DND-41 (cell line): Measurements from ENCODE around the gene OBSCN.
"Not testable (repeated sequence)": the region's sequence is repeated elsewhere in the genome, so short reads cannot be mapped to it uniquely, and the experiment has no call there.

Experiments
- ATAC-seq: fragments of 200-7000 bp; cut with Tn5 transposase; 3 replicates; pipeline ENCODE4 v1.9.1; 2021; ENCODE audit warnings: low read depth; ENCODE audit not compliant: insufficient read depth
- DNase-seq: peaks from one replicate; pipeline ENCODE4 v3.0.0-alpha.2; 2020
- H2AFZ ChIP-seq: 2 replicates; pipeline ENCODE4 v1.6.0; 2012; ENCODE audit warnings: low read depth, low read length
- H3K27ac ChIP-seq: 2 replicates; pipeline ENCODE4 v1.5.1; 2012; ENCODE audit warnings: low read length, inconsistent platforms
- H3K27me3 ChIP-seq: fragments of 200-600 bp; sonication (generic); 2 replicates; pipeline ENCODE4 v1.6.0; 2012; ENCODE audit warnings: low read length, mild to moderate bottlenecking, inconsistent platforms; ENCODE audit not compliant: insufficient read depth, poor library complexity
- H3K36me3 ChIP-seq: 2 replicates; pipeline ENCODE4 v1.5.1; 2012; ENCODE audit warnings: low read length, inconsistent platforms; ENCODE audit not compliant: insufficient read depth
- H3K4me1 ChIP-seq: 2 replicates; pipeline ENCODE4 v1.5.1; 2012; ENCODE audit warnings: mild to moderate bottlenecking, low read length; ENCODE audit not compliant: insufficient read depth
- H3K4me2 ChIP-seq: 2 replicates; pipeline ENCODE4 v1.6.0; 2012; ENCODE audit warnings: mild to moderate bottlenecking, moderate library complexity, low read length, inconsistent platforms; ENCODE audit not compliant: insufficient read depth
- H3K4me3 ChIP-seq, 2 experiments: fragments of 200-600 bp in 1 of 2; shearing (Covaris generic) in 1 of 2; 2 replicates each; pipeline ENCODE4 v1.5.1; 2012 to 2016; ENCODE audit warnings: inconsistent platforms in 2 of 2, low read length in 2 of 2, mild to moderate bottlenecking in 2 of 2, low read depth in 1 of 2, moderate library complexity in 1 of 2
- H3K79me2 ChIP-seq: 2 replicates; pipeline ENCODE4 v1.6.0; 2012; ENCODE audit warnings: low read length, inconsistent platforms; ENCODE audit not compliant: insufficient read depth
- H3K9ac ChIP-seq: 2 replicates; pipeline ENCODE4 v1.6.0; 2012; ENCODE audit warnings: low read depth, mild to moderate bottlenecking, inconsistent platforms, low read length, moderate library complexity
- H3K9me3 ChIP-seq: 2 replicates; pipeline ENCODE4 v1.5.1; 2012; ENCODE audit warnings: low read length, moderate library complexity, mild to moderate bottlenecking, inconsistent platforms; ENCODE audit not compliant: insufficient read depth, severe bottlenecking
- H4K20me1 ChIP-seq: 2 replicates; pipeline ENCODE4 v1.6.0; 2012; ENCODE audit warnings: low read length; ENCODE audit not compliant: insufficient read depth
- EZH2 ChIP-seq: IDR thresholded peaks from 3 replicates; pipeline ENCODE4 v1.6.1; 2012; ENCODE audit warnings: borderline replicate concordance, low read depth, mild to moderate bottlenecking, moderate library complexity, low read length, inconsistent platforms; ENCODE audit not compliant: severe bottlenecking
- TF ChIP-seq, protein P1 (sequence below): IDR thresholded peaks from 2 replicates; pipeline ENCODE4 v1.5.1; 2012; ENCODE audit warnings: borderline replicate concordance, low read length, moderate library complexity, mild to moderate bottlenecking; ENCODE audit not compliant: poor library complexity, severe bottlenecking; ENCODE audit errors: extremely low read depth

The OBSCN gene

DNA sequence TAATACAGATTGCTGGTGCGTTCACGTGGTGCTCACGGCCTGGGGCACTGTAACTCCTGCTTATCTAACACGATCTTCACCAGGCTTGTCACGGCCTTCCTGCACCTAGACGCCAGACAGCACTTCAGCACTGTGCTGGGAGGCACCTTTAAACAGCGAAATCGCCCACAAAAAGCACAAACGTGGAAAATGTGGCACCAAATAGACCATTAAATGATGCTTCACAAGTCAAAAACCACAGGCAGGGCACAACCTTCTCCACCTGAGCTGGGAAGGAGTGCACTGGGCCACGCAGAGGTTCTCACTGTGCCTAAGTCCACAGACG is 22.2 kb upstream of the OBSCN start:
- ATAC-seq (peak; percentile 56), DNase-seq (no peak)
- no peaks in the 10 kb centered on the region; the same call in 1 of the 2 replicates for H3K36me3 ChIP-seq
- no peaks in the 10 kb centered on the region for H3K27me3 ChIP-seq
- H3K9me3 ChIP-seq: no peaks in the 10 kb centered on the region
- H3K9ac ChIP-seq: no peak overlapping the region
- H3K79me2 ChIP-seq: no peaks in the 10 kb centered on the region
- no peaks in the 10 kb centered on the region for H4K20me1 ChIP-seq
- TF ChIP-seq, protein P1, sequence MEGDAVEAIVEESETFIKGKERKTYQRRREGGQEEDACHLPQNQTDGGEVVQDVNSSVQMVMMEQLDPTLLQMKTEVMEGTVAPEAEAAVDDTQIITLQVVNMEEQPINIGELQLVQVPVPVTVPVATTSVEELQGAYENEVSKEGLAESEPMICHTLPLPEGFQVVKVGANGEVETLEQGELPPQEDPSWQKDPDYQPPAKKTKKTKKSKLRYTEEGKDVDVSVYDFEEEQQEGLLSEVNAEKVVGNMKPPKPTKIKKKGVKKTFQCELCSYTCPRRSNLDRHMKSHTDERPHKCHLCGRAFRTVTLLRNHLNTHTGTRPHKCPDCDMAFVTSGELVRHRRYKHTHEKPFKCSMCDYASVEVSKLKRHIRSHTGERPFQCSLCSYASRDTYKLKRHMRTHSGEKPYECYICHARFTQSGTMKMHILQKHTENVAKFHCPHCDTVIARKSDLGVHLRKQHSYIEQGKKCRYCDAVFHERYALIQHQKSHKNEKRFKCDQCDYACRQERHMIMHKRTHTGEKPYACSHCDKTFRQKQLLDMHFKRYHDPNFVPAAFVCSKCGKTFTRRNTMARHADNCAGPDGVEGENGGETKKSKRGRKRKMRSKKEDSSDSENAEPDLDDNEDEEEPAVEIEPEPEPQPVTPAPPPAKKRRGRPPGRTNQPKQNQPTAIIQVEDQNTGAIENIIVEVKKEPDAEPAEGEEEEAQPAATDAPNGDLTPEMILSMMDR: no peak
- TF ChIP-seq EZH2: no peak
- no peaks in the 10 kb centered on the region for H3K4me1 ChIP-seq
- H3K4me2 ChIP-seq: no peak overlapping the region
- H2AFZ ChIP-seq: no peak overlapping the region
- H3K4me3 ChIP-seq: no peak overlapping the region
- no peak overlapping the region for H3K27ac ChIP-seq

DNA sequence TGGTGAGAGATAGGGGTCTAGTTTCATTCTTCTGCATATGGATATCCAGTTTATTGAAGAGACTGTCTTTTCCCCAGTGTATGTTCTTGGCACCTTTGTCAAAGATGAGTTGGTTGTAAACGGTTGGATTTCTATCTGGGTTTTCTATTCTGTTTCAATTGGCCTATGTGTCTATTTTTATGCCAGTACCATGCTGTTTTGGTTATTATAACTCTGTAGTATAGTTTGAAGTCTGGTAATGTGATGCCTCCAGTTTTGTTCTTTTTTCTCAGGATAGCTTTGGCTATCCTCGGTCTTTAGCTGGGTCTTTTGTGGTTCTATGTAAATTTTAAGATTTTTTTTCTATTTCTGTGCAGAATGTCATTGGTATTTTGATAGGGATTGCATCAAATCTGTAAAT is 19.6 kb upstream of the OBSCN start:
- H3K27me3 ChIP-seq, H2AFZ ChIP-seq, DNase-seq, H3K9me3 ChIP-seq, H3K4me3 ChIP-seq, H3K79me2 ChIP-seq, H3K4me2 ChIP-seq, H3K27ac ChIP-seq, H3K36me3 ChIP-seq, ATAC-seq, H3K4me1 ChIP-seq, H3K9ac ChIP-seq, H4K20me1 ChIP-seq: not testable (repeated sequence)

DNA sequence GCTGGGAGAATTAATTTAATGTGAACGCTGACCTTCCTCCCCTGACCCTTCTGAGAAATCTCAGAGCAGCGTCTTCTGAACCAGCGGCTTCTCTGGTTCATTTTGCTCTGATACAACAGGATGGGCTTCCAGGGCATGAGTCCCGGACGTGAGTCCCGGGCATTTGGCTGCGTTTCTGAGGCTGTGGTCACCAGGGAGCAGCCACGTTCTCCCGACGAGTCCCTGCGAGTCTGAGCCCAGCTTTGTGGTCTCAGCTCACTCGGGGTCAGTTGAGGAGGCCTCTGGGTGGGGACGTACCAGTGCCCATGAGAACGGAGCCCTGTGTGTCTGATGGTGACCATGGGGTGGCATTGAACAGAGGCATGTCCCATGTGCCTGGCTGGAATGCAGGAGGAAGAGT is 17.7 kb upstream of the OBSCN start:
- ATAC-seq: no peak

DNA sequence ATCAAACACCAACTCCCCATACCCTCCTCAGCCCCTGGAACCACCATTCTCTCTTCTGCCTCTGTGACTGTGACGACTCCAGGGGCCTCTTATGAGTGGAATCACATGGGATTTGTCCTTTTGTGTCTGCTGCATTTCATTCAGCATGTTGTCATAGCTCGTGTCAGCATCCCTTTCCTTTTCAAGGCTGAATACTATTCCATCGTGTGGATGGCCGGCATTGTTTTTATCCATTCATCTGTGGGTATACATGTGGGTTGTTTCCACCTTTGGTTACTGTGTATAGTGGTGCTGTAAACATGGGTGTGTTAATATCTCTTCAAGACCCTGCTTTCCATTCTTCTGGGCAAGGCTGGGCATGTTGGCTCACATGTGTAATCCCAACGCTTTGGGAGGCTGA is 17.1 kb upstream of the OBSCN start:
- no peaks in the 10 kb centered on the region for H3K9me3 ChIP-seq
- H3K79me2 ChIP-seq: no peaks in the 10 kb centered on the region
- H2AFZ ChIP-seq: no peak overlapping the region
- H3K9ac ChIP-seq: no peak overlapping the region
- H3K27ac ChIP-seq: no peak overlapping the region
- no peak overlapping the region for H3K4me2 ChIP-seq
- no peaks in the 10 kb centered on the region for H3K4me1 ChIP-seq
- DNase-seq (no peak), ATAC-seq (no peak)
- no peak overlapping the region for H3K4me3 ChIP-seq
- H3K27me3 ChIP-seq: no peaks in the 10 kb centered on the region
- no peak for TF ChIP-seq EZH2
- H4K20me1 ChIP-seq: no peaks in the 10 kb centered on the region
- no peaks in the 10 kb centered on the region for H3K36me3 ChIP-seq

More for the DNA sequence above, 17.7 kb upstream of the OBSCN start:
- TF ChIP-seq EZH2: no peak
- TF ChIP-seq, protein P1: no peak
- Histone ChIP-seq H3K36me3 (no peaks in the 10 kb centered on the region; the same call in 1 of the 2 replicates), H3K9me3 (no peaks in the 10 kb centered on the region), H3K79me2 (no peaks in the 10 kb centered on the region), H3K27me3 (no peaks in the 10 kb centered on the region), H3K4me1 (no peaks in the 10 kb centered on the region), H3K9ac (no peak overlapping the region), H4K20me1 (no peaks in the 10 kb centered on the region), H2AFZ (no peak overlapping the region), H3K4me3 (no peak overlapping the region), H3K4me2 (no peak overlapping the region), H3K27ac (no peak overlapping the region)
- DNase-seq: no peak
